Karpas-422 (cell line): Measurements from ENCODE around the gene AMIGO2. TPM values are rescaled to one million over a fixed set of nuclear protein-coding genes. Genes with fewer than 3 reads are reported as not detected.
A peak's percentile ranks its signal among the peaks of the same experiment; 100 is the strongest.

Experiments used
- DNase-seq: peaks from one replicate; pipeline ENCODE4 v3.0.0-alpha.2; 2015
- H2AFZ ChIP-seq: fragments of 200-600 bp; sonication (generic); 2 replicates; pipeline ENCODE4 v1.6.1; 2014; ENCODE audit warnings: antibody characterized with exemption, low read length, mixed read lengths
- H3K27ac ChIP-seq: fragments of 200-600 bp; sonication (generic); 2 replicates; pipeline ENCODE4 v1.5.1; 2014; ENCODE audit warnings: mild to moderate bottlenecking, low read length, moderate library complexity
- H3K27me3 ChIP-seq: fragments of 200-600 bp; sonication (generic); 2 replicates; pipeline ENCODE4 v1.6.1; 2014; ENCODE audit warnings: low read length, mixed read lengths
- H3K36me3 ChIP-seq: fragments of 200-600 bp; sonication (generic); 2 replicates; pipeline ENCODE4 v1.6.1; 2014; ENCODE audit warnings: low read length, mixed read lengths; ENCODE audit not compliant: insufficient read depth
- H3K4me1 ChIP-seq: fragments of 200-600 bp; sonication (generic); 2 replicates; pipeline ENCODE4 v1.6.1; 2014; ENCODE audit warnings: mild to moderate bottlenecking, low read length, mixed read lengths
- H3K4me2 ChIP-seq: fragments of 200-600 bp; sonication (generic); 2 replicates; pipeline ENCODE4 v1.6.1; 2014; ENCODE audit warnings: low read length, low read depth, mild to moderate bottlenecking; ENCODE audit not compliant: poor library complexity, severe bottlenecking
- H3K4me3 ChIP-seq: fragments of 200-600 bp; sonication (generic); 2 replicates; pipeline ENCODE4 v1.5.1; 2014; ENCODE audit warnings: mild to moderate bottlenecking, antibody characterized with exemption, low read length, mixed read lengths
- H3K79me2 ChIP-seq: fragments of 200-600 bp; sonication (generic); 2 replicates; pipeline ENCODE4 v1.6.1; 2014; ENCODE audit warnings: mild to moderate bottlenecking, low read length, mixed read lengths
- H3K9ac ChIP-seq: fragments of 200-600 bp; sonication (generic); 2 replicates; pipeline ENCODE4 v1.6.0; 2014; ENCODE audit warnings: low read length
- H3K9me2 ChIP-seq: fragments of 200-600 bp; sonication (generic), shearing (Covaris generic); replicated peaks from 2 replicates; pipeline ENCODE4 v1.6.0; 2014; ENCODE audit warnings: mild to moderate bottlenecking, low read length, moderate library complexity; ENCODE audit not compliant: insufficient read depth
- H3K9me3 ChIP-seq: fragments of 300-700, 200-600 bp; sonication (generic); 2 replicates; pipeline ENCODE4 v1.6.1; 2014; ENCODE audit warnings: low read length, mixed read lengths
- H4K20me1 ChIP-seq: fragments of 200-600 bp; sonication (generic); 2 replicates; pipeline ENCODE4 v1.6.1; 2014; ENCODE audit warnings: mild to moderate bottlenecking, antibody characterized with exemption, low read length, low read depth; ENCODE audit not compliant: insufficient read depth
- total RNA-seq: library from RNA; depleted of rRNA; stranded (reverse); fragments of >200 nt; shearing (Covaris generic); gene quantifications from 2 replicates; pipeline ENCODE4 v1.2.3, GENCODE V29; 2014; ENCODE audit warnings: low replicate concordance

AMIGO2 gene
- total RNA-seq, 1 experiment from 2014 or later: 1.8 TPM

- H4K20me1 ChIP-seq: no peaks in the 10 kb centered on the region
- DNase-seq: no peak
- H3K27ac ChIP-seq: no peak overlapping the region
- no peaks in the 10 kb centered on the region for H3K36me3 ChIP-seq
- H3K9ac ChIP-seq: no peak overlapping the region
- peaks cover 15% of the 10 kb centered on the region for H3K4me1 ChIP-seq
- peaks cover 4% of the 10 kb centered on the region; the same call in 1 of the 2 replicates for H3K27me3 ChIP-seq
- H3K4me2 ChIP-seq: no peak overlapping the region
- H2AFZ ChIP-seq: no peak overlapping the region
- H3K9me3 ChIP-seq: no peaks in the 10 kb centered on the region
- no peaks in the 10 kb centered on the region for H3K79me2 ChIP-seq
- no peaks in the 10 kb centered on the region for H3K9me2 ChIP-seq
- H3K4me3 ChIP-seq: no peak overlapping the region
Measured at GRCh38 chr12:47075192-47076084, 4.3 kb downstream of the AMIGO2 start.

DNA sequence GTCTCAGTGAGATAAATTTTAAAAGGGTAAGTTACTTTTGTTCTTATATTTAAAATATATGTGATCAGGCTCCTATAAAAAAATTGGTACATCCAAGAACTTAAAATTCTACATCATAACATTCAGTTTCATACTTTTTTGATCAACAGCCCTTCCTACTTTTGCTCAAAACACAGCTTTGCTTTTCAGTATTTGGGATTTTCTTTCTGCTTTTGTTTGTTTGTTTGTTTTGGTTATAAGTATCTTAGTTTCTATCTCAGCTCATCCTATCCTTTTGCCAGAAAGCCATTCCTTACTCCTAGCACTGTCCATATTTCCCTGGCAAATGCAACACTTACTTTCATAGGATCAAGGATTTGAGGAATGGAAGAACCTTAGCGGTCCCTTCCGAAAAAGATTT is 5.0 kb downstream of the AMIGO2 start:
- no peaks in the 10 kb centered on the region for H3K36me3 ChIP-seq
- H3K27ac ChIP-seq: no peak overlapping the region
- H3K4me3 ChIP-seq: no peak overlapping the region

GRCh38 chr12:47073951-47074350 is 5.8 kb downstream of the AMIGO2 start:
- Histone ChIP-seq H3K9me3 (no peaks in the 10 kb centered on the region), H4K20me1 (no peaks in the 10 kb centered on the region), H3K4me3 (no peak overlapping the region), H2AFZ (no peak overlapping the region), H3K9me2 (no peaks in the 10 kb centered on the region), H3K9ac (no peak overlapping the region), H3K27me3 (peaks cover 4% of the 10 kb centered on the region; the same call in 1 of the 2 replicates), H3K4me1 (peaks cover 5% of the 10 kb centered on the region), H3K4me2 (no peak overlapping the region), H3K79me2 (no peaks in the 10 kb centered on the region), H3K27ac (no peak overlapping the region), H3K36me3 (no peaks in the 10 kb centered on the region)
- no peak for DNase-seq

More for the DNA sequence above, 5.0 kb downstream of the AMIGO2 start:
- H3K9me3 ChIP-seq: no peaks in the 10 kb centered on the region
- no peak overlapping the region for H2AFZ ChIP-seq
- no peaks in the 10 kb centered on the region for H4K20me1 ChIP-seq
- H3K9ac ChIP-seq: no peak overlapping the region
- peaks cover 9% of the 10 kb centered on the region for H3K4me1 ChIP-seq
- H3K79me2 ChIP-seq: no peaks in the 10 kb centered on the region
- no peak for DNase-seq
- H3K4me2 ChIP-seq: no peak overlapping the region
- no peaks in the 10 kb centered on the region for H3K9me2 ChIP-seq
- H3K27me3 ChIP-seq: peaks cover 4% of the 10 kb centered on the region; the same call in 1 of the 2 replicates

DNA sequence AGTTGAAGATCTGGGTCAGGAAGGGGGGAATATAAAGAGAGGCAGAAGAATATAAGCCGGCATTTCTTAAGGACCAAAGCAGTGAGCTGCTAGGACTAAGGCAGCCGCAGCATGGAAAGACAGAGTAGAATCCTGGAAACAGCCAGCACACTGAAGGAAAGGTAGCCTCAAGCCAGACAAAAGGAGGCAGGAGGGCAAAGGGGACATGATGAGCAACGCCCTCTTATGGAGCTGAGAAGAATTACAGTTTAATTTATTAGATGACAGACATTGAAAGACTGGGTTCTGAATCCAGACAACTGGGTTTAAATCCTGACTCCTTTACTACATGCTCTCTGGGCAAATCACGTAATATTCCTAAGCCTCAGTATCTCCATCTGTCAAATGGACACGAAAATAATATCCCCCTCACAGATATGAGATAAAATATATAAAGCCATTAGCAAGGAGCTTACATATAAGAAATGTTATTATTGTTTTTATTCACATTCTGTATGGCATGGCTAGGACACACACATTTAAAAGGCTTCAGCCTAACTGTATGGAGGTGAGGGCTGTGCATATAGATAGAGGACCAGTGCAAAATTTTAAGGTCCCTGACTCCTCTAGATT is 8.4 kb downstream of the AMIGO2 start:
- Histone ChIP-seq H3K4me3 (no peak overlapping the region), H3K4me1 (no peaks in the 10 kb centered on the region), H3K27ac (no peak overlapping the region), H2AFZ (no peak overlapping the region), H4K20me1 (no peaks in the 10 kb centered on the region), H3K9me2 (no peaks in the 10 kb centered on the region), H3K27me3 (no peaks in the 10 kb centered on the region), H3K79me2 (no peaks in the 10 kb centered on the region), H3K4me2 (no peak overlapping the region), H3K9ac (no peak overlapping the region), H3K9me3 (no peaks in the 10 kb centered on the region), H3K36me3 (no peaks in the 10 kb centered on the region)
- DNase-seq: peak; percentile 73

DNA sequence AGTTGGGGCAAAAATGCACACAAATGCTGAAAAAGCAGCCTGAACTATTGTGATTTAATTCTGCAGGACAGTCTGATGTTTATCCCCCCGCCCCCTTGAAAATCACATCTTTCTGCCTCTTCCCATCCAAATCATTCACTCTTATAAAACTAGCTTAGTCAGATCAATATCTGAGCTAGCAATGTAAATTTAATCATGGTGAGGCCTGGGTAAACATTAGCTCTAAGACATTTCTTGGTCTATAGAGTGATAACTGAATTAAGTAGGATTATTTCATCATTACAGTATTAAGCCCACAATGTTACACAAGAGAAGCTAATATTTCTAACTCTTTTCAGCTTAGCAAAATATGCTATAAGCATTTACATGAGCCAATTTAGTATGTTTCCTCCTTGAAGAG is 9.4 kb downstream of the AMIGO2 start:
- H3K9me2 ChIP-seq: no peaks in the 10 kb centered on the region
- no peak overlapping the region for H3K27ac ChIP-seq
- no peaks in the 10 kb centered on the region for H3K9me3 ChIP-seq
- no peak overlapping the region for H3K4me3 ChIP-seq
- no peaks in the 10 kb centered on the region for H3K79me2 ChIP-seq
- H3K27me3 ChIP-seq: no peaks in the 10 kb centered on the region
- no peak overlapping the region for H2AFZ ChIP-seq
- no peaks in the 10 kb centered on the region for H4K20me1 ChIP-seq
- H3K36me3 ChIP-seq: no peaks in the 10 kb centered on the region
- no peaks in the 10 kb centered on the region for H3K4me1 ChIP-seq
- no peak overlapping the region for H3K4me2 ChIP-seq
- DNase-seq: no peak
- no peak overlapping the region for H3K9ac ChIP-seq

DNA sequence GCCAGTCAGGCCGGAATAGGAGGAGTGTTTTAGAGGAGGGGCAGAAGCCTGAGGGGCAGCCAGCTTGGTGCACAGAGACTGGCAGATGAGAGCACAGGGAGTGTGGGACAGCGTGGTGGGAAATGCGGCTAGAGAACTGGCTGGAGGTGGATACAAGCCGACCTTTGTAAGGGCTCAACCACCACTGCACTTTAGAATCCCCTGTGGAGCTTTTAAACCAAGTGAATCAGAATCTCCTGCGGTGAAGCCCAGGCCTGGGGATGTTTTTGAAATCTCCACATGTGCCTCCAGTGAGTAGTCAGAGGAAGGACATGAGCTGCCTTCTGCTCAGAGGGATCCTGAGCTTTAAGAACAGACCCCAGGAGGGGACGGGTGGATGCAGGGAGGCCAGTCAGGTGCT is 11.2 kb downstream of the AMIGO2 start:
- no peaks in the 10 kb centered on the region for H4K20me1 ChIP-seq
- no peaks in the 10 kb centered on the region for H3K4me1 ChIP-seq
- H3K9me2 ChIP-seq: no peaks in the 10 kb centered on the region
- H3K4me2 ChIP-seq: no peak overlapping the region
- no peaks in the 10 kb centered on the region for H3K27me3 ChIP-seq
- H3K9ac ChIP-seq: no peak overlapping the region
- H3K79me2 ChIP-seq: no peaks in the 10 kb centered on the region
- no peaks in the 10 kb centered on the region for H3K9me3 ChIP-seq
- no peak overlapping the region for H3K27ac ChIP-seq
- no peak overlapping the region for H3K4me3 ChIP-seq
- no peaks in the 10 kb centered on the region for H3K36me3 ChIP-seq
- no peak for DNase-seq
- H2AFZ ChIP-seq: no peak overlapping the region

- no peaks in the 10 kb centered on the region for H3K27me3 ChIP-seq
- no peaks in the 10 kb centered on the region for H3K36me3 ChIP-seq
- no peak overlapping the region for H3K9ac ChIP-seq
- H3K4me1 ChIP-seq: no peaks in the 10 kb centered on the region
- H3K4me2 ChIP-seq: no peak overlapping the region
- H3K79me2 ChIP-seq: no peaks in the 10 kb centered on the region
- H4K20me1 ChIP-seq: no peaks in the 10 kb centered on the region
- no peak for DNase-seq
- H3K27ac ChIP-seq: no peak overlapping the region
- H2AFZ ChIP-seq: no peak overlapping the region
- H3K4me3 ChIP-seq: no peak overlapping the region
- H3K9me2 ChIP-seq: no peaks in the 10 kb centered on the region
- no peaks in the 10 kb centered on the region for H3K9me3 ChIP-seq
Measured at GRCh38 chr12:47067771-47068431, 11.9 kb downstream of the AMIGO2 start.

DNA sequence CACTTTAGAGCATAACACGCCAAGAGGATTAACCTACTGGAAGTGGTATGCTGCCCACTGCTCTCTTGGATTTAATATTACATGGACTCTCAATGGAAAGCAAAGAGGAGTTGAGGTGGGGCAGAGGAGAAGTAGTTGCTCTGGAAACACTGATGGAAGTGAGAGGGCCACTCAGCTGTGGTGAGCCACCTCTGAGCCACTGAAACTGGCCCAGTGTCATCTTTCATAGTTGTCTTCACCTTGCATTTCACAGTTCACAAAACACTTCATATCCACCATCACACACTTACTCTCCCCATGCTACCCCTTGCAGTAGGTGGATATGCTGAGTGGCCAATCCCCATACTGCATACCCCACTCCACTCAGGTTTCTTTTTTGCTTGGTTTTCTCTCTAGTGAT is 12.6 kb downstream of the AMIGO2 start:
- no peak overlapping the region for H3K9ac ChIP-seq
- no peaks in the 10 kb centered on the region for H3K9me2 ChIP-seq
- no peak overlapping the region for H2AFZ ChIP-seq
- no peaks in the 10 kb centered on the region for H3K79me2 ChIP-seq
- no peak overlapping the region for H3K27ac ChIP-seq
- no peaks in the 10 kb centered on the region for H4K20me1 ChIP-seq
- H3K4me2 ChIP-seq: no peak overlapping the region
- no peaks in the 10 kb centered on the region for H3K4me1 ChIP-seq
- H3K4me3 ChIP-seq: no peak overlapping the region
- no peaks in the 10 kb centered on the region for H3K36me3 ChIP-seq
- no peaks in the 10 kb centered on the region for H3K9me3 ChIP-seq
- no peaks in the 10 kb centered on the region for H3K27me3 ChIP-seq
- DNase-seq: no peak
